CD4-positive, alpha-beta T cell treated with Interleukin-1 beta for 1 hour (primary cell): ENCODE data around the gene MORN1.
A peak's percentile ranks its signal among the peaks of the same experiment; 100 is the strongest.

Experiments used
- DNase-seq, 2 donors: peaks; one replicate each; pipeline ENCODE4 v3.0.0-alpha.2; 2020 to 2022

The MORN1 gene

DNA sequence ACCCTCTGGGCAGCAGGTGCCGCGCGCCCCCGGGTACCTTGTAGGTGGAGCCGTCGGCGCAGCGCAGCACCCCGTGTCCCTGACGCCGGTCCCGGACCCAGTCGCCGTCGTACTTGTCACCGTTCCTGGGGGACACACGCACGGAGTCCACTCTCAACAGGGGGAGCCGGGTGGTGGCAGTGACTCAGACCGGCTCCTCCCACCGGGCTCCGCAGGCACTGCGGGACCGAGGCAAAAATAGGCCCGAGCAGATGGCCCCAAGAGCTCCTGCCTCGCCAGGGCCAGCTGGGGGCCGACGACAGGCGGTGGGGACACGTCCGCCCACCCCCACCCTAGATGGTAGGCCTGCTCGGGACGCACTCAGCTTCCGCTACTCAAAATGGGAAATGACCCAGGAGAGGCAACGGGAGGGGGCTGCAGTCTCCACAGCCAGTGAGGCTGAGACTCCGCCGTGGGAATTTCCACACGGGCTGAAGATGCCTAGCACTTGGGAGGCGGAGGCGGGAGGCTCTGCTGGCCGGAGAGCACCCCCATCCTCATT, 6.3 kb downstream of the MORN1 start:
- no peak for DNase-seq

DNA sequence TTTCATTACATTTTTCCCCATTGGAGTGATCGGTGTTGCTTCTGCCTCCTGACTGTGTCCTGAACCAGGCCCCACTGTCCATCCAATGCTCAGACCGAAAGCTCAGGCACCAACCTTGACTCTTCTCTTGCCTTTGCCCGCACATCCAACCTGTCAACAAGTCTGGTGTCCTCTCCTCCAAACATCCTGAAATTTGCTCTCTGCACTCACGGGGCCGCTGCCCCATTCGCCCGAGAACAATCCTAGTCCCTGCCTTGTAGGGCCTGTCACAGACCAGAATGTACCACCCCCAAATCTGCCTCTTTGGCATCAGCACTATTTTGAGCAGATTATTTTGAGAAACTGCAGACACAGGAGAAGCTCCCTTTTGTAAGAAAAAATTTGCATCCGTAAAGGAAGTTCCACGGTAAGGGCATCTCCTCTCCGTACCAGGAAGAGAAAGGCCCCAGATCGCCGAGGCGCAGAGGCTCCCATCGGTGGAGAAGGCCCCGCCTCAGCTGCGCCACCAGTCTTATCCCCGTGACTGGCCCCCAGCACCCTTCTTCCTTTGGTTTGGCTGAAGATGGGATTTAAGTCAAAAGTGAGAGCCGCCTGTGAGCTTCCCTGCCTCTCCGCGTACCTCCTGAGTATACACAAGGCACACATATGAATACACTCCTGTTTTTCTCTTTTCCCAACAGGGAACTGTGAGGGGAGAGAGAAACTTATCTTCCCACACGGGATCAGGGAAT, 7.1 kb downstream of the MORN1 start:
- DNase-seq = no peak

DNA sequence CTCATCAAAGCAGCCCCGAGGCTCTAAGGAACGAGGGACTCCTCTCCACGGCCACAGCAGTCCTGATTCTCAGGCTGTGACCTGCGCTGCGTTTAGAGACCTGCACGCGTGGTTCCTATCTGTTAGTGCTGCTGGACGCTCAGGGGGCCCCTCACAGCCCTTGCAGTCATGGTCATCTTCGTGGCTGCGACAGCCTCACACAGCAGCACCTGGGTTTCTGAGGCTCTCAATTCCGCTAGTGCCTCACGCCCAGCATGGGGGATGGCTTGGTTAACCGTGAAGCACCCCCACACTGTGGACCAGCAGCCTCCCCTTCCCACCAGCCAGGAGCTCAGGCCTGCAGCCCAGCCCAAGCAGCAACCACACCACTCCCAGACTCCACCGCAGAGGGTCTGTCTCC, 7.8 kb downstream of the MORN1 start:
- no peak for DNase-seq

DNA sequence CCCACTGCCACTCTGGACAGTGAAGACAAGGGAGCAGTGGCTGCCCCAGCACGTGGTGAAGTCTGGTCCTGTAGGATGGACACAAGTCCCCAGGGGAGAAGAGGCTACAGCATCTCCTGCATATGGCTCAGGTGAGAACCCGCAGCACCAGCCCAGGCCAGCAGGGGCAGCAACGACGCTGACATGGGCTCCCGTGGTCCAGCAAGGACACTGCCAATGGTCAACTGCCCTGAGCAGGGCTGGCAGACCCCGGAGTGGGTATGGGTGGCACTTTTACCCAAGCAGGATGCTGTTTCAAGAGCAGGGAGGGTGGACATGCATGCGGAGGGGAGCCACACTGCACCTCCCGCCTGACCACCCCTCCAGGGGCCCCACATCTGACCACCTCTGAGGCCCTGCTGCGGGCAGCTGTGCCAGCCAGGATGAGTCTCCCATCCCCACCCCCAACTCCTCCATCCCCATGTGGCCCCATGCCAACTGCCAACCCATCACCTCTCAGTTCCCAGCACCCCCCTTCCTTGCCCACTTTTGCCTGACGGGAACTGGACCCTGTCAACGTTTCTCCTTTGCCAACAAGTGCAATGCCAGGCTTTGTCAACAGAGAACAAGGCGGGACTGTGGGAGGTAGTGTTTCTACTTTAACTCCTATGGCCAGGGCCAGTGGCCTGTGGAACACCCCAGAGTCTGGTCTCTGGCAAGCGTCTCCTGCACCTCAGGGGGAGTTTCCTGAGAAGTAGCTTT, 8.6 kb downstream of the MORN1 start:
- DNase-seq = peak in 1 of 2 donors; percentile 21

DNA sequence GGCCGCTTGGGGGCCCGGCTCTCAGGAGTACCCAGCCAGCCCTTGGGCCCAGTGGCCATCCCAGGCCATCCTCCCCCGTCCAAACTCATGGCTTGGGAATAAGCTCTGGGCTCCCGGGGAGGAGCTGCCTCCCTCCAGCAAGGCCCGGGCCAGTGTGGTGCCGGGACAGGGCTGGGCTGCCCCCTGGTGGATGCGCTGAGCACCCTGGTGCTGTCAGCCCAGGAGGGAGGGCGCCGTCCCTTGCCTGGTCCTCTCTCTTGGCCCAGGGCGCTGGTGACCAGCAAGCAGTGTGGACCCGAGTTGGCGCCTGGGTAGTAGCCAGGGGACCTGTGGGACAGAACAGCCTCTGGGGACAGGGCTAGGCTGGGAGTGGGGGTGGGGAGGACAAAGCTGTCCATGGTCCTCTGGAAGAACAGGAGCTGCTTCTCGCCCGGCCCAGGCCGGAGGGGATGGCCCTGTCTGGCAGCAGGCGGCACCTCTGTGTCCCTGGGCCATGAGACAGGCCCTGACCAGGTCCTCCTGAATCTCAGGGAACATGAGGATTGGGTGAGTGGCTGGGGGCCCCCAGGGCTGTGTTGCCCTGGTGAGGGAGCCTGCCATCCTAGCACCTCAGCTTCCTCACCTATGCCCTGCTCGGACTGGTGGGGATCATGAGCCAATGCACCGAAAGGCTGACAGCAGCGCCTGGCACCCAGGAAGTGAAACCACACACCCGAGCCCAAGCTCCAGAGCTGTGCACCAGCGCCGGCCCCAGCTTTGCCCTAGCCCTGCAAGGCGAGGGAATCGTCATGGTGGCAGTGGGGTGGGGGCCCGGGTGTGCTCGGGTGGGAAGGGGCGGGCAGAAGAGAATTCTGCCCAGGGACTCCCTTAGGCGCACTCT, 9.4 kb downstream of the MORN1 start:
- DNase-seq = peak; percentile 75 to 77

DNA sequence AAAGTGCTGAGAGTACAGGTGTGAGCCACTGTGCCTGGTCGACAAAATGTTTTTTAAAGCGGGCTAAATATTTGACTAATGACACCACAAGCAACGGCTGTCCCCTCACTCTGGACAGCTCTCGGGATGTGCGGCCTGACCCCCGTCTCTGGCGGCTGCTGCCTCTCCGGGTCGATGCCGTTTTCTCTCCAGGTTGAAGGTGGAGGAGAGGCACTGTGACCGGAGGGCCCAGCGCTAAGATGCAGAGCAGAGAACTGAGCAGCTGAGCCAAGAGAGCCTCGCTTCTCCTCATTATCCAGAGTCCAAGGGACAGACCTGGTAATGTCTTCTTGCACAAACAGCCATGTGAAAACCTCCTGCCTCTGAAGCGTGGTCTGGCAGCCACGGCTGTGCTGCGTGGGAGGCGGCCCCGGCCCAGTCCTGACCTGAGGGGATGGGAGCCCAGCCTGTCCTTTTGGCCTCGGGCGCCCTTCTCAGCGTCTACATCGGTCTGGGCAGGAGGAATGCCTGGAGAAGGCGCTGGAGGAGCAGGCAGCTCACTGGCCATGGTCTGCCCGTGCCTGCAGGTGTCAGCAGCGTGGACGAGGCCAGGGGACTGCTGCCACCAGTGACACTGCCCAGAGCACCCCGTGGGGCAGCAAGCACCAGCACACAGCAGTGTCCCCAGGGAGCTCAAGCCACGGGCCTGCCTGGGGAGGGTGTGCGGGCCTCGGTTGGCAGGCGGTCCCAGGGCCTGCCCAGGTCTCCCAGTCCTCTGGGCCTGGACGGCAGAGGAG, 10.3 kb downstream of the MORN1 start:
- no peak for DNase-seq

DNA sequence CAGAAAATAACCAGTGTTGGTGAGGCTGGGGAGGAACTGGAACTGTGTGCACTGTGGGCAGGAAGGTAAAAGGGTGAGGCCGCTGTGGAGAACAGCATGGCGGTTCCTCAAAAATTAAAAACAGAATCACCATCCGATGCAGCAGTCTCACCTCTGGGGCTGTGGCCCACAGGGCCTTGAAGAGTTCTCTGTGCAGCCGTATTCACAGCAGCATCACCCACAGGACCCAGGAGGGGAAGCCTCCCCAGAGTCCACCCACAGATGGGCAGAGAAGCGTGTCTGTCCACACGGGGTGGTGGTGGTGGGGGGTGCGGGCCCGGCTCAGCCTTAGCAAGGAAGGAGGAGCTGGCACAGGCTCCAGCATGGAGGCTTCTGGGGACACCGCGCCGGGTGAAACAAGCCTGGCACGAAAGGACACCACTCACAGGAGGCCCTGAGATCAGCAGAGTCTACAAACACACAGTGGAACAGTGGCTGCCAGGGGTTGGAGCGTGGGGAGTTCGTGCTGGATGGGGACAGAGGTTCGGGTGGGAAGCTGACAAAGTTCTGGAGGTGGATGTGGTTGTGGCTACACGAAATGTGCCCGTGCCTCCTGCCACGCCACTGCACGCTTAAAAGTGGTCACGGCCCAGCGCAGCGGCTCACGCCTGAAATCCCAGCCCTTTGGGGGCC, 11.5 kb downstream of the MORN1 start:
- no peak for DNase-seq

DNA sequence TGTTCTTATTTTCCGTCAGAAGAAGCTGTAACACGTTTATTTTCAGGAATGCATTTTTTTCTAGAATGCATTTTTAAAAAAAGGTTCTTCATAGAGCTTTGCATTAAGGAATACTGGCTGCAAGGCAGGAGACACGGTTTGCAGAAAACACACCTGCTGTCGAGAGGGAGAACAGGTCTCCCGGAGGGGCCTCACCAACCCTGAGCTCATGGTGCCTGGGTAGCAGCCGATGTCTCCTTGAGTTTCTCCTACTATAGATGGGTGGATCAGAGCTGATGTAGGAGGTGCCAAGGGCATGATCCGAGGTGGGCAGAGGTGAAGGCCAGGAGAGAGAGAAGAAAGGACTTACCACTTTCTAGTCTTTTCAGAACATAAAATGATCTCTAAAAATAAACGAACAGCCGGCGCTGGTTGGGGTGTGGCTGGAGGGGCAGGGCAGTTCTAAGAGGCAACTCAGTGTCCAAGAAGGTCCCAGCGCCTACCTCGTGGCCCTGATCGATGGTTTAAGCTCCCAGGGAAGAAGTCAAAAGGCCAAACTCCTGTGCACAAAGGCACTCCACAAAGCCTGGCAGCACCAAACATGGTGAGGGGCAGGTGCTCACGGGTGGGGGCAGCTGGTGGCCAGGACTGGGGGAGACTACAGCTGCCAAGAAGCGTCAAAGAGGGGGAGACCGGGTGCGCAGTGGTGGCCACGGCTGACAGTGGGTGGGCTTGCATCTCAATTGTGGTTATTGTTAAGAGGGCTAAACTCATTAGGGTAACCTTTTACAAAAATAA, 12.2 kb downstream of the MORN1 start:
- DNase-seq = no peak

DNA sequence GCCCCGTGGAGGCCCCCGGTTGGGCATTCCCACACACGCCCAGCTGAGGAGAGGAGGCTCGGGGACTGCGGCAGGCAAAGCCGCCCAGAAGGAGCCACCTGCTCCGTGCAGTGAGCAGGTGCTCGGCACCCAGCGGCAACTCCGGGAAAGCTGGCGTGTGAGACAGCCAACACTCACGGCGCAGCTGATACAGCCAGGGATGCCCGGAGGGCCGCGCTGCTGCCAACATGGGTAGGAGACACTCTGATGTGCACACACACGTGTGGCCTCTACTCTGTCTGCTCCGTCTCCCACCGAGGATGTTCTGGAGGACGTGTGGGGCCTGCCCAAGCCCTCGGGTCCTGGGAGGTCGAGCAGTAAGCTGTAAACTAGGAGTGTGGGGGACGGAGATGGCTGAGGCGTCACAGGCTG, 12.9 kb downstream of the MORN1 start:
- DNase-seq = no peak

DNA sequence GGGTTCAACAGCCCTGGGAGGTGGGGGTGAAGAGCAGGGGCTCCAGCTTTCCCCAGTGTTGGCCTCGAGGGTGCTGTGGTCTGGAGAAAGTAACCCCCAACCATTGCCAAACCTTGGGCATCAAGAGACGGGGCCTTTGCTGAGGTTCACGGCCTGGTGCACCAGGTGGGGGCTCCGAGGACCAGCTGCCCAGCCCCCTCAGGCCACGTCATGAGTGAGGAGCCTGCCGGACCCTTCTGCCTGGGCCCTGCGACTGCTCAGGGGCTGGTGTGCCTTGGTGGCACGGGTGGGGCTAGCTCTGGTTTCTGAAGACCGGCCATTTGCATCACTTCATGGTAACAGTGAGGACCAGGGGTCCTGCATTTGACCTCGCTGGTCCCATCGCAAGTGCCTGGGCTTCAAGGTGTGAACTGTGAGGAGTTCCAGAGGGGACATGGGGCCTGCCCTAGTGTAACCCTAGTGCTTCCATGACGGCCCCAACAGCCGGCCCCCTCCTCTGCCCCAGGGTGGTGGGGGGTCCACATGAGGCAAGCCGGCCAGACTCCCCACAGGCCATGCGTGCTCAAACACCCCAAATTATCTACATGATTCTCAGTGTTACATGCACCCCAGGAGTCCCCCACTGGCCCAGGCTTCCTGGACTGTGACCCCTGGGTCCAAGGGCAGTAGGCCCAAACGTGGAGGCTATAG, 13.5 kb downstream of the MORN1 start:
- DNase-seq = no peak

DNA sequence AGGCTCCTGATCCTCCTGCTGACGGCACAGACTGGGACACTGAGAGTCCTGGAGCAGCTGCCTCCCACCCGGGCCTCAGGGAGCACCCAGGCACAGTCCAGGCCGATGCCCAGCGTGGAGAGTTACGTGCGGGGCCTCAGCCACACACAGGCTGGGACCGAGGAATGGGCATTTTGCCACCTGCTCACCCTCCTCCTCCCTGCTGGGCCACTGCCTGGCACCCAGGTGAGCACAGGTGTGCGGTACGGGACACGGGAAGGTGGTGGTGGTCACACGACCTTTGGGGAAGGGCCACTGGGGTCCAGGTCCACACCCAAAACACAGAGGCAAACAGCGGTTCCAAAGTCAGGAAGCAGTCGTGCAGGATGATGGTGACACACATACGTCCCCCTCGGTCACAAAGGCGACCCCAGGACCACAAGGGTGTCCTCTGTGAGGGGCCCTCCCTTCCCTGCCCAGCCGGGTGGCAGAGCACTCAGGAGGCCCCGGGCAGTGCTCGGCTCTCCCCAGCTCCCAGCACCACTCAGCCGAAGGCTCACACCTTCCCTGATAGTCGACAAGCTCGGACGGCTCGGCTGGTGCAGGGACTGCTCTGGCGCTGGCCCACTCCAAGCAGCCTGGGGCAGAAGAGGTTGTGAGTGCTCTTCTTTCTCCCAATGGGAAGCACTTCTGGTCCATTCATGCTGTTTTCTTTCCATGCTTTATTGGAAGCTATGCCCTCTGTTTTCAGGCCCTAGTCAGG, 14.3 kb downstream of the MORN1 start:
- no peak for DNase-seq

DNA sequence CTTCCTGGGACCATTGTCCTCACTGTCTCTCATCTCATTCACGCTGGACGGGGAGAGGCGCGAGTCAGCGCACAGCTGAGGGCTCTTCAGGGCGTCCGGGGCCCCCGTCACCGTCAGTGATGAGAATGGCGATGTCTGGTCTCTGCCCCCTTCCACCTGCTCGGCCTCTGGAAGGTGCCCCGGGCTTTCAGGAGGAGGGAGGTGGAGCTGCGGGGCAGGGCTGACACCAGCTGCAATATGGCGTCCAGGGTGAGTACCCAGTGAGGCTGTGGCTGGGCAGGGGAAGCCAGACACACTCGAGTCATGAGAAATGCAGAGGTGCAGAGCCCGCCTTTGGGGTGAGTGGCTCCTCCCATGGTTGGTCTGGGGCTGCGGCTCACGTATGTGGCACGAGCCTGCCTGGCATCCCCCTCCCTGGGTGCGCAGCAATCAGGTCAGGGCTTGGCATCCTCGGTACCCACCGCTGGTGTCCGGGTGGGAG, 15.1 kb downstream of the MORN1 start:
- DNase-seq = no peak

DNA sequence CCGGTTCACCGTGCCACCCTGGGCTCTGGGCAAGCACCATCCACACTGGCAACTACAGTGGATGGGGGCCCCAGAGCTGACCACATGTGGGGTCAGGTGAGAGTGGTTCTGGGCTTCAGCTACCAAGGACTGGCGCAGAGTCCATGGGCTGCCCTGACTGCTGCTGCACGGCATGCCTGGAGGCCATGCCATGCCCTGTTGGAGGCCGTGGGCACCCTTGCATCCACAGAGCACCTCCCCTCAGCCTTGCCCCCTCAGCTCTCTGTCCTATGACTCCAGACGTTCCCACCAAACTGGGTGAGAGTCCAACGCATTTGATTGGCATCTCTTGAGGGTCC, 15.5 kb downstream of the MORN1 start:
- no peak for DNase-seq

DNA sequence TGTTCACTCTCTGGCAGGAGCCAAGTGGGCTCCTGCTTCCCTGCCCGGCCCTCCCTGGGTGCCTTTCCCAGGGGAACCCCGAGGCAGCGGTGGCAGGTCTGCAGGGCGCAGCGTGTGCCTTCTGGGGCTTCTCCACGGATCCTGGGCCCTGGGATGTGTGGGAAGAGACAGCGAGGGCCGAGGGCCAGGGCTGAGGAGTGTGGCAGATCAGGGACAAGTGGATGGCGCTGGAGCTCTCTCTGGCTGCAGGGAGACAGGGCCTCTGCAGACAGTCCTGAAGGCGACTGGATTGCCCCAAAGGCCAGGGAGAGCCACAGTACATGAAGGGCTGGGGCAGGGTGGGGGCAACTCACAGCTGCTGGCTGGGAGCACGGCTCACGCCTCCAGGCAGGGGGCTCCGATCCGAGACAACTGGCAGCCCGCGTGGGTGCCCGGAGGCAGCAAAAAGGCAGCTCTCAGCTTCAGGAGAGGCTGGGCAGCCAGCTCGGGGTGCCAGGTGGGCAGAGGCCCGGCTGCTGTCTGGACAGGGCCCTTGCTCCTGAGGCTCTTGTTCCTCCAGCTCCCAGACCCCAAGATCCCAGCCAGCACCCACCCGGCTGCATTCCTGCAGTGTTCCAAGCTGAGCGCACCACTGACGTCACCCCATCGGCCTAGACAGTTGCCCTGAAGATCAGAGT, 16.0 kb downstream of the MORN1 start:
- no peak for DNase-seq

DNA sequence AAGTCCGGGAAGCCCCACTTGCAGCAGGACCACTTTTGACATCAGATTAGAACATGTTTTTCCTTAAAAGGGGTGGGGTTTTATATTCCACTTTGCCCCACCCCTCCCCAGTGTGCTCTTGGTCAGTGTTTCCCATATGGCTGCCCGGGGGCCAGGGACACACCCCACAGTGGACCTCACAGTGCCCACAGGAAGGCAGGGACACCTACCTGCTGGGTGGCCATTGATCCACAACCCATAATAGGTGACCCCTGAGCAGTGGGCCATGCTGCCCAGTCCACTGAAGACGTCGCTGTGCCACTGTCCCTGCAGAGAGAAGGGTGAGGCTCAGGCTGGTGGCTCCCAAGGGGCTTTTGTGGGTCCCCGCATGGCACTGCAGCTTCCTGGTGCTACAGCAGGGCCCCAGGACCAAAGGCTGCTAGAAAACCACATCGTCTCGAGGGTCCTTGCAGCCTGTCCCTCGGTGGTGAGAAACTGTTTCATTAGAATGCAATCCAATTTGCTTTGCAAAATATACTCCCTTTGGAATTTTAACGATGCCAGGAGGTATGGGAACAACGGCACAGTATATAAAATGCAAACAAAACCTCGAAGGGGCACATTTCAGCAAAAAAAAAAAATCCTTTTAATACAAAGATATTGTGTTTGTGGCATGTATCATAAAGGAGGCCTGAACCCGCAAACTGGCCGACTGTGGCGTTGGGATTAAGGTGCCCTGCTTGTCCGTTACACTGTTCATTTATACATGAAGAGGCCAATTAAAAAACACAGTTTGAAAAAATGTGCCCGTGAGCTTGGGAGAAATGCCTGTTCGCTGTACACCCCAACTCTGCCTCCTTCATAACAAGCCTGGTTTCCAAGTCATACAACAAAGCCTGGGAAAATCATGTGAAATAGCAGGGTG, 16.9 kb downstream of the MORN1 start:
- DNase-seq = no peak

DNA sequence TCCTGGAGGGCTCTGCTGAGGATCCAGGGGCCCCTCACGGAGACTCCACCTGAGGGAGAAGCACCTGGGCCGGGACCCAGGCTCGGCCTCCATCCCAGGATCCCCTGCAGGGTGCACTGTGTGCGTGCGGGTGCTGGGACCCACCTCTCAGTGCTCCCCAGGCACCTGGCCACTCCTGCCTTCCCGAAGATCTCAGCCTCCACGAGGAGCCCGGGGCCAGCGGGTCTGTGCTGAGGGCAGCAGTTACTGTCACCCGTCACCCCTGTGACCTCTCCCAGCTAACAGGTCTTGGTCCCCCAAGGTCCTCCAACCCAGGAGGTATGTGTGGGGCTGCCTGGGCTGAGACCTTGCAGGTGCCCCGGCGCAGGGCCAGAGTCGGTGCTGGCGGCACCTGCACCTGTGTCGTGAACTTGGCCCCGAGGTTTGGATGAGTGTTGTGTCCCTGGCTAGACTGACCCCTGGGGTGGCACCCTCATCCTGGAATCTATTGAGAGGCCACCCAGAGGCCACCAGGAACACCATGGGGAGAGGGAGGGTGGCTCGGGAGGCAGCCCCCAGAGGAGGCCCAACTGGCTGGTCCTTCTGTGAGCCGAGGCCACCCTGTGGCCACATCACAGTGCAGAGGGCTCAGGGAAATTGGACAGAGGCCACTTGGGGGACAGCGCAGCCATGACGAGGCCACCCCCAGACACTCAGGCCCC, 17.7 kb downstream of the MORN1 start:
- DNase-seq = no peak
